ENCODE measurements around the gene DPM3. TPM values are rescaled to one million over a fixed set of nuclear protein-coding genes. Genes with fewer than 3 reads are reported as not detected.

Gene DPM3
- polyA plus RNA-seq, 1 of the 3 experiments (the other 2 are of a cell fraction), result 317 TPM

DNA sequence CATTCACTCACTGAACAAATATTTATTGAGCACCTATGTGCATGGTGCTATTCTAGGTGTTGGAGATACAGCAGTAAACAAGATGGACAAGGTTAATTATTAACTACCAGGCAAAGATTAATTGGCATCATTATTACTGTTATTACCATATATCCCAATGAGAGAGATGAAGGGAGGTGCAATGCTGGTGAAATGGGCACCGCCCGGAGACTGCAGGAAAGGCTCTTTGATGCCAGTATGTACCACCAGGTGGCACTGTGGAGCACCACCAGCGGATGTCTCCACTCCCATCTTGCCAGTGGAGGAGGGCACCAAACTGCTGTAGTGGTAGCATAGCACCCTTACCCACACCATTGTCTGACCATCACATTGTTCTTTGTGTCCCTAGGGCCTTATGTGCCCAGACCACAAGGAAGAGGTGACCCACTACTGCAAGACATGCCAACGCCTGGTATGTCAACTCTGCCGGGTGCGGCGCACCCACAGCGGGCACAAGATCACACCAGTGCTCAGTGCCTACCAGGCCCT is 36.3 kb upstream of the DPM3 start:
- H3K79me2 ChIP-seq (ENCODE audit: insufficient read depth), result peaks cover 26% of the 10 kb centered on the region
- H3K9me2 ChIP-seq, result no peaks in the 10 kb centered on the region
- no peak overlapping the region for H3K9ac ChIP-seq
- no peak overlapping the region for H3K4me2 ChIP-seq
- no peaks in the 10 kb centered on the region for H3K27me3 ChIP-seq (ENCODE audit: insufficient read depth)
- ChIA-PET CTCF (interaction anchor here (0.6 to 14.8 kb wide), 13 partner anchors 9 to 178 kb away, joined by 3 to 496 read pairs (median 16); partner anchors contain the start of genes MTX1 and THBS3), POLR2A (interaction anchor here (1.8 to 2.8 kb wide), 2 partner anchors 17 kb away, joined by 6 to 27 read pairs; no protein-coding TSS in a partner anchor)
- peak; percentile 93 for DNase-seq
- WGBS (ENCODE audit: low lambda C conversion rate), result 53% methylated on average over 6 of the region's 8 CpGs
- H3F3A ChIP-seq (replicated peaks; ENCODE audit: insufficient read depth), result peaks cover 29% of the 10 kb centered on the region
- no peaks in the 10 kb centered on the region for H4K20me1 ChIP-seq (ENCODE audit: insufficient read depth)
- H2AFZ ChIP-seq (ENCODE audit: low read depth), result no peak overlapping the region
- H3K36me3 ChIP-seq (replicated peaks in 1 of 2; ENCODE audit: control insufficient read depth in 1 of 2, insufficient read depth in 2 of 2, low read length in 1 of 2), result peaks cover 20 to 41% of the 10 kb centered on the region in 2 experiments
- H3K4me3 ChIP-seq (ENCODE audit: low read depth in 2 of 2, low read length in 1 of 2), result no peak overlapping the region
- H3K9me3 ChIP-seq, result no peaks in the 10 kb centered on the region
- peak overlapping the region in 1 of 2 experiments; percentile 92; a peak in 1 of 4 replicates for H3K27ac ChIP-seq (ENCODE audit: low read depth in 2 of 2, low read length in 1 of 2)
- H3K4me1 ChIP-seq (ENCODE audit: control insufficient read depth in 1 of 2, insufficient read depth in 2 of 2, low read depth in 1 of 2, low read length in 1 of 2), result peaks cover 0 to 33% of the 10 kb centered on the region in 2 experiments; a peak in 3 of 4 replicates
- TF ChIP-seq FOXJ3 (CRISPR knock-in tag; IDR thresholded peaks at IDR 0.05), result no peak
- TF ChIP-seq JUND (IDR thresholded peaks at IDR 0.05), result no peak
- TF ChIP-seq CHD2 (IDR thresholded peaks at IDR 0.05; ENCODE audit: low read length, partially characterized antibody), result no peak
- no peak for TF ChIP-seq RXRA (IDR thresholded peaks at IDR 0.05; ENCODE audit: borderline replicate concordance, low read depth)
- TF ChIP-seq FOXM1 (IDR thresholded peaks at IDR 0.05; ENCODE audit: low read depth), result no peak
- TF ChIP-seq, protein P1, sequence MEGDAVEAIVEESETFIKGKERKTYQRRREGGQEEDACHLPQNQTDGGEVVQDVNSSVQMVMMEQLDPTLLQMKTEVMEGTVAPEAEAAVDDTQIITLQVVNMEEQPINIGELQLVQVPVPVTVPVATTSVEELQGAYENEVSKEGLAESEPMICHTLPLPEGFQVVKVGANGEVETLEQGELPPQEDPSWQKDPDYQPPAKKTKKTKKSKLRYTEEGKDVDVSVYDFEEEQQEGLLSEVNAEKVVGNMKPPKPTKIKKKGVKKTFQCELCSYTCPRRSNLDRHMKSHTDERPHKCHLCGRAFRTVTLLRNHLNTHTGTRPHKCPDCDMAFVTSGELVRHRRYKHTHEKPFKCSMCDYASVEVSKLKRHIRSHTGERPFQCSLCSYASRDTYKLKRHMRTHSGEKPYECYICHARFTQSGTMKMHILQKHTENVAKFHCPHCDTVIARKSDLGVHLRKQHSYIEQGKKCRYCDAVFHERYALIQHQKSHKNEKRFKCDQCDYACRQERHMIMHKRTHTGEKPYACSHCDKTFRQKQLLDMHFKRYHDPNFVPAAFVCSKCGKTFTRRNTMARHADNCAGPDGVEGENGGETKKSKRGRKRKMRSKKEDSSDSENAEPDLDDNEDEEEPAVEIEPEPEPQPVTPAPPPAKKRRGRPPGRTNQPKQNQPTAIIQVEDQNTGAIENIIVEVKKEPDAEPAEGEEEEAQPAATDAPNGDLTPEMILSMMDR (IDR thresholded peaks at IDR 0.05), result peak; percentile 89
- TF ChIP-seq MXI1 (IDR thresholded peaks at IDR 0.05; ENCODE audit: low read depth, low read length), result no peak; the same call in 1 of the 2 replicates
- peak; percentile 65 for TF ChIP-seq RAD21 (IDR thresholded peaks at IDR 0.05; ENCODE audit: low read length)
- TF ChIP-seq, protein P2, sequence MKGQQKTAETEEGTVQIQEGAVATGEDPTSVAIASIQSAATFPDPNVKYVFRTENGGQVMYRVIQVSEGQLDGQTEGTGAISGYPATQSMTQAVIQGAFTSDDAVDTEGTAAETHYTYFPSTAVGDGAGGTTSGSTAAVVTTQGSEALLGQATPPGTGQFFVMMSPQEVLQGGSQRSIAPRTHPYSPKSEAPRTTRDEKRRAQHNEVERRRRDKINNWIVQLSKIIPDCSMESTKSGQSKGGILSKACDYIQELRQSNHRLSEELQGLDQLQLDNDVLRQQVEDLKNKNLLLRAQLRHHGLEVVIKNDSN (IDR thresholded peaks at IDR 0.05; ENCODE audit: borderline replicate concordance, low read depth), result no peak
- TF ChIP-seq NFIC (IDR thresholded peaks at IDR 0.05; ENCODE audit: borderline replicate concordance), result no peak
- 0 out of 2 replicates have a peak, but pooled peaks have one; percentile 32 for TF ChIP-seq SIN3A (IDR thresholded peaks at IDR 0.05; ENCODE audit: borderline replicate concordance, low read depth, low read length)
- TF ChIP-seq, protein P3, sequence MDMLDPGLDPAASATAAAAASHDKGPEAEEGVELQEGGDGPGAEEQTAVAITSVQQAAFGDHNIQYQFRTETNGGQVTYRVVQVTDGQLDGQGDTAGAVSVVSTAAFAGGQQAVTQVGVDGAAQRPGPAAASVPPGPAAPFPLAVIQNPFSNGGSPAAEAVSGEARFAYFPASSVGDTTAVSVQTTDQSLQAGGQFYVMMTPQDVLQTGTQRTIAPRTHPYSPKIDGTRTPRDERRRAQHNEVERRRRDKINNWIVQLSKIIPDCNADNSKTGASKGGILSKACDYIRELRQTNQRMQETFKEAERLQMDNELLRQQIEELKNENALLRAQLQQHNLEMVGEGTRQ (IDR thresholded peaks at IDR 0.05; ENCODE audit: borderline replicate concordance, low read depth, low read length), result no peak
- peak; percentile 71 for TF ChIP-seq SMC3 (IDR thresholded peaks at IDR 0.05; ENCODE audit: low read depth, low read length)
- no peak for TF ChIP-seq NRF1 (IDR thresholded peaks at IDR 0.05; ENCODE audit: low read depth, low read length)
- TF ChIP-seq RCOR1 (IDR thresholded peaks at IDR 0.05; ENCODE audit: low read length), result no peak
- TF ChIP-seq EZH2phosphoT487 (IDR thresholded peaks at IDR 0.05; ENCODE audit: borderline replicate concordance, low read depth), result no peak
- TF ChIP-seq MEF2A (IDR thresholded peaks at IDR 0.05; ENCODE audit: borderline replicate concordance, low read depth), result no peak
- TF ChIP-seq, protein P4, sequence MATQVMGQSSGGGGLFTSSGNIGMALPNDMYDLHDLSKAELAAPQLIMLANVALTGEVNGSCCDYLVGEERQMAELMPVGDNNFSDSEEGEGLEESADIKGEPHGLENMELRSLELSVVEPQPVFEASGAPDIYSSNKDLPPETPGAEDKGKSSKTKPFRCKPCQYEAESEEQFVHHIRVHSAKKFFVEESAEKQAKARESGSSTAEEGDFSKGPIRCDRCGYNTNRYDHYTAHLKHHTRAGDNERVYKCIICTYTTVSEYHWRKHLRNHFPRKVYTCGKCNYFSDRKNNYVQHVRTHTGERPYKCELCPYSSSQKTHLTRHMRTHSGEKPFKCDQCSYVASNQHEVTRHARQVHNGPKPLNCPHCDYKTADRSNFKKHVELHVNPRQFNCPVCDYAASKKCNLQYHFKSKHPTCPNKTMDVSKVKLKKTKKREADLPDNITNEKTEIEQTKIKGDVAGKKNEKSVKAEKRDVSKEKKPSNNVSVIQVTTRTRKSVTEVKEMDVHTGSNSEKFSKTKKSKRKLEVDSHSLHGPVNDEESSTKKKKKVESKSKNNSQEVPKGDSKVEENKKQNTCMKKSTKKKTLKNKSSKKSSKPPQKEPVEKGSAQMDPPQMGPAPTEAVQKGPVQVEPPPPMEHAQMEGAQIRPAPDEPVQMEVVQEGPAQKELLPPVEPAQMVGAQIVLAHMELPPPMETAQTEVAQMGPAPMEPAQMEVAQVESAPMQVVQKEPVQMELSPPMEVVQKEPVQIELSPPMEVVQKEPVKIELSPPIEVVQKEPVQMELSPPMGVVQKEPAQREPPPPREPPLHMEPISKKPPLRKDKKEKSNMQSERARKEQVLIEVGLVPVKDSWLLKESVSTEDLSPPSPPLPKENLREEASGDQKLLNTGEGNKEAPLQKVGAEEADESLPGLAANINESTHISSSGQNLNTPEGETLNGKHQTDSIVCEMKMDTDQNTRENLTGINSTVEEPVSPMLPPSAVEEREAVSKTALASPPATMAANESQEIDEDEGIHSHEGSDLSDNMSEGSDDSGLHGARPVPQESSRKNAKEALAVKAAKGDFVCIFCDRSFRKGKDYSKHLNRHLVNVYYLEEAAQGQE (IDR thresholded peaks at IDR 0.05; ENCODE audit: low read depth, low read length), result no peak
- no peak for TF ChIP-seq EP300 (IDR thresholded peaks at IDR 0.05; ENCODE audit: borderline replicate concordance in 1 of 2, low read depth in 1 of 2, low read length in 1 of 2)
- TF ChIP-seq YY1 (IDR thresholded peaks at IDR 0.05; ENCODE audit: low read depth), result no peak
- no peak for TF ChIP-seq TEAD4 (IDR thresholded peaks at IDR 0.05; ENCODE audit: borderline replicate concordance, insufficient read depth)
- TF ChIP-seq, protein P5, sequence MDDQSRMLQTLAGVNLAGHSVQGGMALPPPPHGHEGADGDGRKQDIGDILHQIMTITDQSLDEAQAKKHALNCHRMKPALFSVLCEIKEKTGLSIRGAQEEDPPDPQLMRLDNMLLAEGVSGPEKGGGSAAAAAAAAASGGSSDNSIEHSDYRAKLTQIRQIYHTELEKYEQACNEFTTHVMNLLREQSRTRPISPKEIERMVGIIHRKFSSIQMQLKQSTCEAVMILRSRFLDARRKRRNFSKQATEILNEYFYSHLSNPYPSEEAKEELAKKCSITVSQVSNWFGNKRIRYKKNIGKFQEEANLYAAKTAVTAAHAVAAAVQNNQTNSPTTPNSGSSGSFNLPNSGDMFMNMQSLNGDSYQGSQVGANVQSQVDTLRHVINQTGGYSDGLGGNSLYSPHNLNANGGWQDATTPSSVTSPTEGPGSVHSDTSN (IDR thresholded peaks at IDR 0.05), result no peak
- TF ChIP-seq, protein P6, sequence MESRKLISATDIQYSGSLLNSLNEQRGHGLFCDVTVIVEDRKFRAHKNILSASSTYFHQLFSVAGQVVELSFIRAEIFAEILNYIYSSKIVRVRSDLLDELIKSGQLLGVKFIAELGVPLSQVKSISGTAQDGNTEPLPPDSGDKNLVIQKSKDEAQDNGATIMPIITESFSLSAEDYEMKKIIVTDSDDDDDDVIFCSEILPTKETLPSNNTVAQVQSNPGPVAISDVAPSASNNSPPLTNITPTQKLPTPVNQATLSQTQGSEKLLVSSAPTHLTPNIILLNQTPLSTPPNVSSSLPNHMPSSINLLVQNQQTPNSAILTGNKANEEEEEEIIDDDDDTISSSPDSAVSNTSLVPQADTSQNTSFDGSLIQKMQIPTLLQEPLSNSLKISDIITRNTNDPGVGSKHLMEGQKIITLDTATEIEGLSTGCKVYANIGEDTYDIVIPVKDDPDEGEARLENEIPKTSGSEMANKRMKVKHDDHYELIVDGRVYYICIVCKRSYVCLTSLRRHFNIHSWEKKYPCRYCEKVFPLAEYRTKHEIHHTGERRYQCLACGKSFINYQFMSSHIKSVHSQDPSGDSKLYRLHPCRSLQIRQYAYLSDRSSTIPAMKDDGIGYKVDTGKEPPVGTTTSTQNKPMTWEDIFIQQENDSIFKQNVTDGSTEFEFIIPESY (IDR thresholded peaks at IDR 0.05; ENCODE audit: borderline replicate concordance, low read depth), result no peak

Data from SK-N-SH (cell line).